Suprapubic skin (tissue), 4 donors: ENCODE results near the gene ATXN1L. TPM values are rescaled to one million over a fixed set of nuclear protein-coding genes. Genes with fewer than 3 reads are reported as not detected.

Experiments
- DNase-seq, 2 donors: peaks; one replicate each; pipeline ENCODE4 v3.0.0-alpha.2; 2019; ENCODE audit warnings: low spot score in 2 of 2
- H3K27ac ChIP-seq: fragments of 200-600 bp; sonication (generic); one replicate; pipeline ENCODE4 v1.5.1; 2019
- H3K27me3 ChIP-seq: fragments of 200-600 bp; sonication (generic); one replicate; pipeline ENCODE4 v1.5.1; 2019
- H3K36me3 ChIP-seq: fragments of 200-600 bp; sonication (generic); one replicate; pipeline ENCODE4 v1.5.1; 2019
- H3K4me1 ChIP-seq: fragments of 200-600 bp; sonication (generic); one replicate; pipeline ENCODE4 v1.5.1; 2019
- H3K4me3 ChIP-seq: fragments of 200-600 bp; sonication (generic); one replicate; pipeline ENCODE4 v1.5.1; 2019; ENCODE audit warnings: mild to moderate bottlenecking
- H3K9me3 ChIP-seq: fragments of 200-600 bp; sonication (generic); one replicate; pipeline ENCODE4 v1.5.1; 2019
- EP300 ChIP-seq: sonication (generic); formaldehyde crosslinking; IDR thresholded peaks from one replicate; pipeline ENCODE4 v1.6.1; 2017; ENCODE audit warnings: antibody characterized with exemption
- POLR2A ChIP-seq, 2 donors: fragments of 450-650 bp; IDR thresholded peaks; one replicate each; pipeline ENCODE4 v1.6.1; 2017; ENCODE audit warnings: antibody characterized with exemption in 2 of 2, mild to moderate bottlenecking in 2 of 2, moderate library complexity in 2 of 2
- POLR2AphosphoS5 ChIP-seq, 3 donors: sonication (generic); formaldehyde crosslinking; IDR thresholded peaks; one replicate each; pipeline ENCODE4 v1.6.1; 2017; ENCODE audit warnings: antibody characterized with exemption in 3 of 3
- WGBS: methylation state at CpG from one replicate; pipeline ENCODE4 v1.1.5; 2018; 5-methylcytosine and 5-hydroxymethylcytosine counted together
- total RNA-seq, 4 donors: library from RNA; depleted of rRNA; stranded (reverse); fragments of >200 nt; gene quantifications; one replicate each; pipeline ENCODE4 v1.1.0, GENCODE V29; 2016
- TF ChIP-seq, protein P1 (sequence below), 2 donors: fragments of 200-600 bp in 1 of 2; fragments of 450-650 bp in 1 of 2; sonication (generic) in 1 of 2; IDR thresholded peaks; one replicate each; pipeline ENCODE4 v1.5.1; 2016 to 2019; ENCODE audit warnings: antibody characterized with exemption in 2 of 2, mild to moderate bottlenecking in 1 of 2, moderate library complexity in 1 of 2

Gene ATXN1L
- total RNA-seq, 4 donors from 2014 or later: 24.8 to 38.3 (median 35.0) TPM

DNA sequence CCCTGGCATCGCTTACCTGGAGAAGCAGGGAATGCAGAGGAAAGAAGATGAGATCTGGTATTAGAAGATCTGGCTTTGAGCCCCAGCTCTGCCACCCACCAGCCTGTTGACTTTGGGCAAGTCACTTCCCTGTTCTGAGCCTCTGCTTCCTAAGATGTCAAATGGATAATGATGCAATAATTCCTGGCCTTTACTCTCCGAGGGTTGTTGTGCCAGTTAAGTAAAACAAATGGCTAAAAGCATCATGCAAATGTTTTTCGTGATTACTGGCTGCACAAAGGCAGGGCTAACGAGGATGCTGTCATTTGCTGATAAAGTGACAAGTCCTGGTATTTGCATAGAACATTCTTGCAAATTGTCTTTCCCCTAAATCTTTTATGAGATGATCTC, 39.5 kb downstream of the ATXN1L start:
- peaks cover 4% of the 10 kb centered on the region for H3K36me3 ChIP-seq
- no peak overlapping the region for H3K27ac ChIP-seq
- H3K4me1 ChIP-seq: peaks cover 23% of the 10 kb centered on the region
- WGBS: 44% methylated on average over 4 of the region's 4 CpGs
- no peaks in the 10 kb centered on the region for H3K9me3 ChIP-seq
- TF ChIP-seq POLR2AphosphoS5 (IDR thresholded peaks at IDR 0.05) (no peak), EP300 (no peak), POLR2A (IDR thresholded peaks at IDR 0.05) (no peak)
- TF ChIP-seq, protein P1, sequence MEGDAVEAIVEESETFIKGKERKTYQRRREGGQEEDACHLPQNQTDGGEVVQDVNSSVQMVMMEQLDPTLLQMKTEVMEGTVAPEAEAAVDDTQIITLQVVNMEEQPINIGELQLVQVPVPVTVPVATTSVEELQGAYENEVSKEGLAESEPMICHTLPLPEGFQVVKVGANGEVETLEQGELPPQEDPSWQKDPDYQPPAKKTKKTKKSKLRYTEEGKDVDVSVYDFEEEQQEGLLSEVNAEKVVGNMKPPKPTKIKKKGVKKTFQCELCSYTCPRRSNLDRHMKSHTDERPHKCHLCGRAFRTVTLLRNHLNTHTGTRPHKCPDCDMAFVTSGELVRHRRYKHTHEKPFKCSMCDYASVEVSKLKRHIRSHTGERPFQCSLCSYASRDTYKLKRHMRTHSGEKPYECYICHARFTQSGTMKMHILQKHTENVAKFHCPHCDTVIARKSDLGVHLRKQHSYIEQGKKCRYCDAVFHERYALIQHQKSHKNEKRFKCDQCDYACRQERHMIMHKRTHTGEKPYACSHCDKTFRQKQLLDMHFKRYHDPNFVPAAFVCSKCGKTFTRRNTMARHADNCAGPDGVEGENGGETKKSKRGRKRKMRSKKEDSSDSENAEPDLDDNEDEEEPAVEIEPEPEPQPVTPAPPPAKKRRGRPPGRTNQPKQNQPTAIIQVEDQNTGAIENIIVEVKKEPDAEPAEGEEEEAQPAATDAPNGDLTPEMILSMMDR (IDR thresholded peaks at IDR 0.05): no peak
- no peaks in the 10 kb centered on the region for H3K27me3 ChIP-seq
- H3K4me3 ChIP-seq: no peak overlapping the region
- DNase-seq: no peak

DNA sequence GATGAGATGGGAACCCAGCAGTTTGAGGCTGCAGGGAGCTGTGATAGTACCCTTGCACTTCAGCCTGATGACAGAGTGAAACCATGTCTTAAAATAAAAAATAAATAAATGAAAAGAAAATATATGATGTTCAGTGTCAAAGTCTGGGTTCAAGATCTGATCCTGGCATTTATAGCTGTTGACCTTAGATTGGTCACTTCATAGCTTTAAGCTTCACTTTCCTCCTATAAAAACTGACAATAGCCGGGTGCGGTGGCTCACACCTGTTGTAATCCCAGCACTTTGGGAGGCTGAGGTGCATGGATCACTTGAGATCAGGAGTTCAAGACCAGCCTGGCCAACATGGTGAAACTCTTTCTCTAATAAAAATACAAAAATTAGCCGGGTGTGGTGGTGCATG, 43.4 kb downstream of the ATXN1L start:
- H3K36me3 ChIP-seq: no peaks in the 10 kb centered on the region
- no peak for DNase-seq
- H3K27me3 ChIP-seq: no peaks in the 10 kb centered on the region
- no peak overlapping the region for H3K4me3 ChIP-seq
- WGBS: 88% methylated on average over 3 of the region's 3 CpGs
- H3K4me1 ChIP-seq: peaks cover 11% of the 10 kb centered on the region
- no peak overlapping the region for H3K27ac ChIP-seq
- no peaks in the 10 kb centered on the region for H3K9me3 ChIP-seq
- TF ChIP-seq, protein P1 (IDR thresholded peaks at IDR 0.05): no peak
- TF ChIP-seq EP300: no peak
- no peak for TF ChIP-seq POLR2A (IDR thresholded peaks at IDR 0.05)
- no peak for TF ChIP-seq POLR2AphosphoS5 (IDR thresholded peaks at IDR 0.05)

DNA sequence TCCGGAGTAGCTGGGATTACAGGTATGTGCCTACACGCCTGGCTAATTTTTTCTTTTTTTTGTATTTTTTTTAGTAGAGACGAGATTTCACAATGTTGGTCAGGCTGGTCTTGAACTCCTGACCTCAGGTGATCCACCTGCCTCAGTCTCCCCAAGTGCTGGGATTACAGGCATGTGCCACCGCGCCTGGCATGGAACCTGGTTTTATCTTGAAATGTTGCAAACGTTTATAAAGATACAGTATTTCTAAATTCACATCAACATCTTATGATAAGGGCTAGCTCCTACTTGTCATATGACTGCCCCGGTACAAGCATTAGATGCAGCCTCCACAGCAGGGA, 48.1 kb downstream of the ATXN1L start:
- no peak for DNase-seq
- peaks cover 29% of the 10 kb centered on the region for H3K4me1 ChIP-seq
- no peaks in the 10 kb centered on the region for H3K27me3 ChIP-seq
- H3K36me3 ChIP-seq: no peaks in the 10 kb centered on the region
- H3K4me3 ChIP-seq: peak overlapping the region; percentile 62
- no peaks in the 10 kb centered on the region for H3K9me3 ChIP-seq
- 33% methylated on average over 7 of the region's 7 CpGs for WGBS
- TF ChIP-seq POLR2A (IDR thresholded peaks at IDR 0.05) (no peak), POLR2AphosphoS5 (IDR thresholded peaks at IDR 0.05) (no peak), EP300 (no peak)
- TF ChIP-seq, protein P1 (IDR thresholded peaks at IDR 0.05): no peak
- H3K27ac ChIP-seq: peak overlapping the region; percentile 89

DNA sequence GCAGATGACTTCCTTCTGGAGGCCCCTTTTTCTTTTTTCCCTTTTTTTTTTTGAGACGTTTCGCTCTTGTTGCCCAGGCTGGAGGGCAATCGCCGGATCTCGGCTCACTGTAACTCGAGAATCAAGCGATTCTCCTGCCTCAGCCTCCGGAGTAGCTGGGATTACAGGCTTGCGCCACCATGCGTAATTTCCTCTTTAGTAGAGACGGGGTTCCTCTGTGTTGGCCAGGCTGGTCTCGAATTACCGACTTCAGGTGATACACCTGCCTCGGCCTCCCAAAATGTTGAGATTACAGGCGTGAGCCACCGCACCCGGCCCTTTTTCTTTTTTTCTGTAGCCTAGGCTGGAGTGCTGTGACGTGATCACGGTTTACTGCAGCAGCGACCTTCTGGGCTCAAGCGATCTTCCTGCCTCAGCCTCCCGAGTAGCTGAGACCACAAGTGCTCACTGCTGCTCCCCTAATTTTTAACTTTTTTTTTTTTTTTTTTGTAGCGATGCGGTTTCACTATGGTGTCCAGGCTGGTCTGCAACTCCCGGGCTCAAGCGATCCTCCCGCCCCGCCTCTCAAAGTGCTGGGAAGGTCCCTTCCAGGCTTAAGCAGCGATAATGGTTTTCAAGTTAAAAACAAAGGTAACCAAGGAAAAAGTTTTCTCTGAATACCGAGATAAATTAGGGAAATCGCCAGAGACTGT, 48.6 kb downstream of the ATXN1L start:
- under 1% methylated on average over 31 of the region's 31 CpGs for WGBS
- peak overlapping the region; percentile 62 for H3K4me3 ChIP-seq
- no peaks in the 10 kb centered on the region for H3K36me3 ChIP-seq
- peak overlapping the region; percentile 89 for H3K27ac ChIP-seq
- TF ChIP-seq EP300 (no peak), POLR2A (IDR thresholded peaks at IDR 0.05) (no peak), POLR2AphosphoS5 (IDR thresholded peaks at IDR 0.05) (no peak)
- TF ChIP-seq, protein P1 (IDR thresholded peaks at IDR 0.05): no peak
- DNase-seq: no peak
- H3K27me3 ChIP-seq: no peaks in the 10 kb centered on the region
- H3K9me3 ChIP-seq: no peaks in the 10 kb centered on the region
- H3K4me1 ChIP-seq: peaks cover 30% of the 10 kb centered on the region

DNA sequence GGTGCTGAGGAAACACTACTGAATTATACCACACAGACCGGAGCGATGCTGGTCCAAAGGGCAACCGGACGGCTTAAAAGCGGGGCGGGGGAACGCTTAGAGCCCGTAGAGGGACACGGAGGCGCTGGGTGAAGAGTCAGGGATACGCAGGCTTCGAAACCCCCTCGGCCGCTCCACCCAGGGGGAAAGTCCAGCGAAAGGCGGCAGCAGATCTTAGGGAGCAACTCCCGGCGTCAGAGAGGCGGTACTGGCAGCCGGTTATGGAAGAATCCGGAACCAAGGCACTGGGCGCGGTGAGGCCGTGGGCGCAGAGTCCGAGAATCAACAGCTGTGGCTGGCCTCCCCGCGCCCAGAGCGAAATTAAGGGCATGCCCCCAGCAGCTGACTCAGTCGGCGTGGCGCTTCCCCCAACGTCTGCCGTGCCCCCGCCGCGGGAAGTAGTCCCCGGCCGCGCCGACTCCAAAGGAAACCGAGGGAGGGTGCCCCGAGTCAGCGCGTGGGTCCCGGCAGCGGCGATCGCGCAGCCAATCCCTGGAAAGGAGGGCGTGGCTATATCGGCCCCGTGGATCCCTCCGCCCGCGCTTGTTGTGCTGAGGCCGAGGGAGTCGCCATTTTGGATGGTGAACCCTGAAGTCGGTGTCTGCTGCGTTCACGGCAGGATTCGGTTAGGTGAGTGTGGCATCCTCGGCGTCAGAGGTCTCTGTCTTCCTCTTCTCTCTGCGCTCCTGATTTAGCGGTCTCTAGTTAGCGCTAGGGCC, 49.3 kb downstream of the ATXN1L start, which contains the start of gene IST1:
TSS of gene IST1 (plus strand) at position 611 of the 758 bp plus-strand sequence. CDS start 20,110 bp downstream, outside the sequence.
- under 1% methylated on average over 22 of the region's 67 CpGs for WGBS

More for the DNA sequence above, 49.3 kb downstream of the ATXN1L start, which contains the start of gene IST1:
- DNase-seq: peak; percentile 98 to 99
- Histone ChIP-seq H3K36me3 (no peaks in the 10 kb centered on the region), H3K27ac (peak within 1 kb of the TSS; percentile 89), H3K4me1 (peaks cover 30% of the 10 kb centered on the region), H3K27me3 (no peaks in the 10 kb centered on the region), H3K4me3 (peak within 1 kb of the TSS; percentile 62), H3K9me3 (no peaks in the 10 kb centered on the region)
- TF ChIP-seq POLR2A (IDR thresholded peaks at IDR 0.05): peak in 1 of 2 donors; percentile 75
- TF ChIP-seq POLR2AphosphoS5 (IDR thresholded peaks at IDR 0.05): peak in 2 of 3 donors; percentile 76 to 78
- TF ChIP-seq EP300: no peak
